ENCODE data around the gene MED6.

The MED6 gene

GRCh38 chr14:70643967-70644366 is 43.5 kb upstream of the MED6 start:
- Histone ChIP-seq H3K4me1 (ENCODE audit: insufficient read depth, poor library complexity, severe bottlenecking) (peaks cover 10% of the 10 kb centered on the region), H3K27ac (ENCODE audit: poor library complexity, severe bottlenecking) (no peak overlapping the region), H3K9me3 (ENCODE audit: severe bottlenecking) (no peaks in the 10 kb centered on the region), H3K4me3 (ENCODE audit: severe bottlenecking) (no peak overlapping the region), H3K27me3 (ENCODE audit: insufficient read depth, poor library complexity, severe bottlenecking) (peaks cover 9% of the 10 kb centered on the region), H3K36me3 (ENCODE audit: low read depth) (no peaks in the 10 kb centered on the region)
- DNase-seq (ENCODE audit: low spot score) (no peak), ATAC-seq (ENCODE audit: low read depth) (no peak)
- TF ChIP-seq, protein P1, sequence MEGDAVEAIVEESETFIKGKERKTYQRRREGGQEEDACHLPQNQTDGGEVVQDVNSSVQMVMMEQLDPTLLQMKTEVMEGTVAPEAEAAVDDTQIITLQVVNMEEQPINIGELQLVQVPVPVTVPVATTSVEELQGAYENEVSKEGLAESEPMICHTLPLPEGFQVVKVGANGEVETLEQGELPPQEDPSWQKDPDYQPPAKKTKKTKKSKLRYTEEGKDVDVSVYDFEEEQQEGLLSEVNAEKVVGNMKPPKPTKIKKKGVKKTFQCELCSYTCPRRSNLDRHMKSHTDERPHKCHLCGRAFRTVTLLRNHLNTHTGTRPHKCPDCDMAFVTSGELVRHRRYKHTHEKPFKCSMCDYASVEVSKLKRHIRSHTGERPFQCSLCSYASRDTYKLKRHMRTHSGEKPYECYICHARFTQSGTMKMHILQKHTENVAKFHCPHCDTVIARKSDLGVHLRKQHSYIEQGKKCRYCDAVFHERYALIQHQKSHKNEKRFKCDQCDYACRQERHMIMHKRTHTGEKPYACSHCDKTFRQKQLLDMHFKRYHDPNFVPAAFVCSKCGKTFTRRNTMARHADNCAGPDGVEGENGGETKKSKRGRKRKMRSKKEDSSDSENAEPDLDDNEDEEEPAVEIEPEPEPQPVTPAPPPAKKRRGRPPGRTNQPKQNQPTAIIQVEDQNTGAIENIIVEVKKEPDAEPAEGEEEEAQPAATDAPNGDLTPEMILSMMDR (IDR thresholded peaks at IDR 0.05; ENCODE audit: poor library complexity, severe bottlenecking), result no peak

DNA sequence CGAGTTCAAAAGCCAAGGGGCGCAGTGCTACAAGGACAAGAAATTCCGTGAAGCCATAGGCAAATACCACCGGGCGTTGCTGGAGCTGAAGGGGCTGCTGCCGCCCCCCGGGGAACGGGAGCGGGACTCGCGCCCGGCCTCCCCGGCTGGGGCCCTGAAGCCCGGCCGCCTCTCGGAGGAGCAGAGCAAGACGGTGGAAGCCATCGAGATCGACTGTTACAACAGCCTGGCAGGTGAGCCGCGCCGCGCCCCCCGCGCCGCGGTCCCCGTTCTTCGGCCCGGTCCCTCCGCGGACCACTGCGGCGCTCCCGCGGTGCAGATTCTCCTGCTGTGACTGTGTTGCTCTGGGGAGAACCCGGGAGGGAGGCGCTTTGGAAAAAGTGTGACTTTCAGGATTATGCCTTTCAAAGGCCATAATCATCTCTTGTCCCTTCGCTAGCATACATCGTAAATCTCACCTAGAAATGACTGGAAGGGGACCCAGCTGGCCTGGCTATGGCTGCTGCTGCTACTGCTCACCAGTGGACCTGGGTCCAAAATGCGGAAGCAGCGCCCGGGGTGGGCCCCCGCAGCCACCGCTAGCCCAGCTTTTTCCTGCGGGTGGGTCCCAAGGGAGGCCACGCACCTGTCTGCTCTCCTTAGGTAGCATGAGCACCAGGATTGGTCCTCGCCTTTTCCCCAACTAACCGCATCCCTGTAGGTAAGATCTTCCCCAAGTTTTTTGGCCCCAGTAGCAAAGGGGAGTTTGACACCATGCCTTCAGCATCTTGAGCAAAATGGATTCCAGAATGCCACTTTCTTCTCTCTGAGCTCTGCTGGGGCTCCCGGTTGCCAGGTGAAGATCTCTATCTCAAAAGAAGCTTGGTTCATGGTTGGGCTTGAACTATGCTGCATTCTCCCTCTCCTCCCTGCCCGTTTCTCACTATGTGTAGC is 42.1 kb upstream of the MED6 start:
- Histone ChIP-seq H3K36me3 (ENCODE audit: low read depth) (no peaks in the 10 kb centered on the region), H3K4me1 (ENCODE audit: insufficient read depth, poor library complexity, severe bottlenecking) (peaks cover 10% of the 10 kb centered on the region), H3K4me3 (ENCODE audit: severe bottlenecking) (peak overlapping the region; percentile 97), H3K27ac (ENCODE audit: poor library complexity, severe bottlenecking) (no peak overlapping the region), H3K9me3 (ENCODE audit: severe bottlenecking) (no peaks in the 10 kb centered on the region), H3K27me3 (ENCODE audit: insufficient read depth, poor library complexity, severe bottlenecking) (peaks cover 9% of the 10 kb centered on the region)
- DNase-seq (ENCODE audit: low spot score), result no peak
- peak; percentile 50 for ATAC-seq (ENCODE audit: low read depth)
- TF ChIP-seq, protein P1 (IDR thresholded peaks at IDR 0.05; ENCODE audit: poor library complexity, severe bottlenecking), result no peak

DNA sequence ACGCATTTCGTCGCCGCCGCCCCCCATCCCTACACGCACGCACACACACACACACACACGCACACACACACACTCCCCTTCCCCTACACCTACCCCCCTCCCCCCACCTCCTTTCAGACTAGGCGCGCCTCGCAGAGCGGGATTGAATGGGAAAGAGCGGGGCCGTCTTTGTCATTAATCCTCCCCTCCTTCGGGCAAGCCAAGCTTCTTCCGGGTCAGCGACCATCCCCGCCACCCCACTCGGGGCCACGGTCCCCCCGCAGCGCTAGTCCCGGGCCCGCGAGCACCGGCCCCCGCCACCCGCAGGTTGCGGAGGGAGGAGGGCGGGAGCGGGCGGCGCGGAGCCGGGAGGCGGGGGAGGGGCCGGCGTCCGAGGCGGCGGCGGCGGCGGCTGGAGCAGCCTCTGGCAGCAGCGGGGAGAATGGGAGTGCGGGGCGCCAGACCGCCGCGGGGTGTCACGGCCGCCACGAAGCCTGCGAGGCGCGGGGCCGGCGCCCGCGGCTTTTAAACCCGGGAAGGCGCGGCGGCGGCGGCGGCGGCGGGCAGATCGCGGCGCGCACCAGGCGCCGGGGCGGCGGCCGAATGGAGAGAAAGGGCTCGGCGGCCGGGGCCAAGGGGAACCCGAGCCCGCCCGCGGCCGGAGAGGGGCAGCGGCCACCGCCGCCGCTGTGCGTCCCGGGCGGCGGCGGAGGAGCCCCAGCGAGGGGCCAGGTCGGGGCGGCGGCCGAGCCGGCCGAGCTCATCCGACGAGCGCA is 41.3 kb upstream of the MED6 start, which contains the start of gene TTC9:
Gene TTC9, plus strand, starts transcription at position 369 of the 755 bp plus-strand sequence. Its CDS starts 214 bp downstream, at position 583.
- H3K9me3 ChIP-seq (ENCODE audit: severe bottlenecking), result no peaks in the 10 kb centered on the region
- TF ChIP-seq, protein P1 (IDR thresholded peaks at IDR 0.05; ENCODE audit: poor library complexity, severe bottlenecking), result peak; percentile 6
- peak within 1 kb of the TSS; percentile 97 for H3K4me3 ChIP-seq (ENCODE audit: severe bottlenecking)
- peaks cover 10% of the 10 kb centered on the region for H3K4me1 ChIP-seq (ENCODE audit: insufficient read depth, poor library complexity, severe bottlenecking)
- H3K27me3 ChIP-seq (ENCODE audit: insufficient read depth, poor library complexity, severe bottlenecking), result peaks cover 9% of the 10 kb centered on the region
- DNase-seq (ENCODE audit: low spot score) (no peak), ATAC-seq (ENCODE audit: low read depth) (peak; percentile 29)
- no peaks in the 10 kb centered on the region for H3K36me3 ChIP-seq (ENCODE audit: low read depth)
- H3K27ac ChIP-seq (ENCODE audit: poor library complexity, severe bottlenecking), result no peak within 1 kb of the TSS

DNA sequence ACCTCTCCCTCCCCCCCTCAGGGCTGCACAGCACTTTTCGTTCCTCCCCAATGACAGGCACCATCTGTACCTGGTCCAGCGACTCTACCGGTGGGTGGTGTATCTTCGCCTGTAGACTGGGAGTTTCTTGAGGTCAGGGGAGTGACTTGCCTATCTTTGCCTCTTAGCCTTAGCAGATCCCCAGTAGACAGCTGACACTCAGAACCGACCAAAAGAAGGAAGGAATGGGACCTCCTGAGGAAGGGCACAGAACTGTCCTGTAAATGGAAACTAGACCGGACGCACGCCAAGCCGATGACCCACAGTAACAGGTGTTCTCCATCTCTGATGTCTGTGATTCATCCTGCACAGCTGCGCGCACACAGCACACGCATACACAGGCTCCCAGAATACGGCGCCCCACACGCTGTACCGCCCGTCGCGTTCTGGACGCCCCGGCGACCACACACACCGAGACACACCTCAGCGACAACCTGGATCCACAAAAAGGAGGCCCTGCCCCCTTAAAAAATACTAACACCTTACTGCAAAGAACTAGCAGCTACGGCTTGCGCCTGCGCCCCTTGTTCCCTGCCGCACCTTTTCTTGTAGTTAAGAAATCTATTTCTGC is 40.6 kb upstream of the MED6 start:
- Histone ChIP-seq H3K27me3 (ENCODE audit: insufficient read depth, poor library complexity, severe bottlenecking) (peaks cover 9% of the 10 kb centered on the region), H3K27ac (ENCODE audit: poor library complexity, severe bottlenecking) (no peak overlapping the region), H3K36me3 (ENCODE audit: low read depth) (no peaks in the 10 kb centered on the region), H3K4me3 (ENCODE audit: severe bottlenecking) (peak overlapping the region; percentile 97), H3K9me3 (ENCODE audit: severe bottlenecking) (no peaks in the 10 kb centered on the region), H3K4me1 (ENCODE audit: insufficient read depth, poor library complexity, severe bottlenecking) (peaks cover 10% of the 10 kb centered on the region)
- TF ChIP-seq, protein P1 (IDR thresholded peaks at IDR 0.05; ENCODE audit: poor library complexity, severe bottlenecking), result no peak
- DNase-seq (ENCODE audit: low spot score) (no peak), ATAC-seq (ENCODE audit: low read depth) (peak; percentile 83)

All from RWPE2 (cell line).